A549 (cell line): Measurements from ENCODE around the gene CFAP100.

Experiments used
- CEBPB ChIP-seq, 2 experiments: fragments of >200 bp in 1 of 2; sonication (Bioruptor Twin) in 1 of 2; formaldehyde crosslinking in 1 of 2; IDR thresholded peaks; 2 replicates each; pipeline ENCODE4 v1.6.1; 2012 to 2016
- CTCF ChIP-seq: fragments of >200 bp; sonication (Bioruptor Twin); formaldehyde crosslinking; IDR thresholded peaks from 3 replicates; pipeline ENCODE4 v1.5.1; 2016
- JUN ChIP-seq, 2 experiments: fragments of >200 bp; sonication (Bioruptor Twin); formaldehyde crosslinking; IDR thresholded peaks; 2 replicates in 1 of 2; 3 replicates in 1 of 2; pipeline ENCODE4 v1.6.1; 2016 to 2017
- POLR2A ChIP-seq: IDR thresholded peaks from 2 replicates; pipeline ENCODE4 v1.6.1; 2012; ENCODE audit warnings: mild to moderate bottlenecking, low read length
- POLR2AphosphoS2 ChIP-seq: conservative IDR thresholded peaks from 2 replicates; pipeline ENCODE4 v1.6.1; 2012; ENCODE audit warnings: low read length, improper control_type of control experiment, inconsistent platforms
- ZC3H11A ChIP-seq: fragments of 450-650 bp; IDR thresholded peaks from 2 replicates; pipeline ENCODE4 v1.6.1; 2014; ENCODE audit warnings: antibody characterized with exemption, mild to moderate bottlenecking

DNA sequence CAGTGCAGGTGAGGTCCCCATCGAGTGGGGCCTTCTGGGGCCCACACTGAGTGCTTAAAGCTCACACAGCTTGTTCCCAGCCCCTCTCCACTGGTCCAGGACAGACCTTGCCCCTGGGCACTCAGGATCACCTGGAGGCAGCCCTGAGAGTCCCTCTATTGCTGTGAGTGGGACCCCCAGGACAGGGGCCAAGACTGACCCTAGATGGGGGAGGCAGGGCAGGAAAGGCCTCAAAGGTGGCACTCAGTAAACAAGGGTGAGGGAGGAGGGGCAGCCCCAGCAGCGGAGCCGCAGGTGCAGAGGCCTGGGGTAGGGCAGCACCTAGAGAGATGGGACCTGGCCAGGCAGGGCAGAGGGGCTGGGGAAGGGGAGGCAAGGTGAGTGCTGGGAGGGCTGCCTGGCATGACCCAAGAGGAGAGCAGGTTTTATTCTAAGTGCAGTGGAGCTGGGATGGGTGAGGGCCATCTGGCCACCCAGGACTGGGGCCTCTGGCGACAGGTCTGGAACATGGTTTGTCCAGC is 27.9 kb downstream of the CFAP100 start:
- TF ChIP-seq CTCF: no peak
- TF ChIP-seq POLR2A: no peak
- TF ChIP-seq POLR2AphosphoS2: no peak
- TF ChIP-seq JUN (IDR thresholded peaks at IDR 0.05): no peak
- TF ChIP-seq CEBPB (IDR thresholded peaks at IDR 0.05): no peak
- no peak for TF ChIP-seq ZC3H11A
